Heart left ventricle (tissue), 13 donors: ENCODE measurements around the gene PIP5K1B.

Source experiments
- POLR2A ChIP-seq, 2 donors: fragments of 450-650 bp; IDR thresholded peaks; one replicate each; pipeline ENCODE4 v1.6.1; 2017; ENCODE audit warnings: antibody characterized with exemption in 2 of 2, mild to moderate bottlenecking in 2 of 2, moderate library complexity in 2 of 2
- TF ChIP-seq, protein P1 (sequence below), 12 donors: fragments of 200-600 bp; sonication (generic) in 4 of 12; IDR thresholded peaks; one replicate each; pipeline versions ENCODE4 v1.5.0 to v1.8.0; 2018 to 2022; ENCODE audit warnings: antibody characterized with exemption in 12 of 12, mild to moderate bottlenecking in 5 of 12
- donor health status: ischemic (EF 13 %, LVEDD 7.1; RV severe dilation, severe dysfunction).
- donor health status: DM: no; HTN: yes; CAD: no.
- donor health status: DM: no; HTN: no; CAD: no.
- donor health status: ischemic (EF 25% LVEDD 6.9; RV normal size, moderate dysfunction).
- donor health status: ischemic (EF 25% LVEDD 5.7; RV mildly dilated, moderate dysfunction).
- donor health status: ischemic (EF 35%, LVEDD 5.7; RV mildly dilated, moderate dysfunction).
- donor health status: nonischemic (EF 11% LVEDD 7.7; RV severe dilation, severe dysfunction).
- donor health status: DM: yes; HTN: yes; CAD: no.
- donor health status: PGD.
- donor health status: ischemic (EF 29% LVEDD 5.4; RV normal size, mild dysfunction).
- donor health status: nonischemic (EF 23%, LVEDD 6.1; RV moderate dilation, normal function).

DNA sequence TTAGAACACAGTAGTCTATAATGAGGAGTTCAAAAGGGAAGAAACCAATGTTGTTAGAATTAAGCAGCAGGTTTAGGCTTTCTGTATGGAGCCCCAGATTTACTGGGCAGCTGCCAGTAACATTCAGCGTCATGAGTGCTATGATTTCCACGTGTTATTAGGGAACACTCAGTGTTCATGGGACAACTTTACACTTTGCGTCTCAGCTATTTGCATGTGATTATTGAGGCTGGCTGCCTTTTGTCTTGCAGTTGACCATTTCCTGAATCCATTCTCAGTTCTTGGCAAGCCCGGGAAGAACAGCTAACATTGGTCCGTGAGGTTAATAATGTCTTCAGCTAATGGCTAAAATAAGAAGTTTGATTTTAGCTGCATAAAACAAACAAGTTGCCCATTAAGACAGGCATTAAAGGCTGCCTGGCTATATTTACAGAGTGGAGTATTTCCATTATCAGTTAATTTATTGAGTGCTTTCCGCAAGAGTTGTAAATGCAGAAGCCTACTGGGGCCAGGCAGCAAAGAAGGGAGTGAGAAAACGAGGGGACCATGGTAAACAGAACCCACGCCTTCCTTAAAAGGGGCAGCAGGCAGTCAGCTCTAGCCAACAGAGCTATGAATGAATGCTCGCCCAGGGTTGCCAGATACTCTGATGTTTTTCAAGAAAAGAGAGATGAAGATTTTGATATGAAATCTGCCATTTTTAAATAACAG is 120.9 kb downstream of the PIP5K1B start:
- TF ChIP-seq POLR2A (IDR thresholded peaks at IDR 0.05) = no peak
- TF ChIP-seq, protein P1, sequence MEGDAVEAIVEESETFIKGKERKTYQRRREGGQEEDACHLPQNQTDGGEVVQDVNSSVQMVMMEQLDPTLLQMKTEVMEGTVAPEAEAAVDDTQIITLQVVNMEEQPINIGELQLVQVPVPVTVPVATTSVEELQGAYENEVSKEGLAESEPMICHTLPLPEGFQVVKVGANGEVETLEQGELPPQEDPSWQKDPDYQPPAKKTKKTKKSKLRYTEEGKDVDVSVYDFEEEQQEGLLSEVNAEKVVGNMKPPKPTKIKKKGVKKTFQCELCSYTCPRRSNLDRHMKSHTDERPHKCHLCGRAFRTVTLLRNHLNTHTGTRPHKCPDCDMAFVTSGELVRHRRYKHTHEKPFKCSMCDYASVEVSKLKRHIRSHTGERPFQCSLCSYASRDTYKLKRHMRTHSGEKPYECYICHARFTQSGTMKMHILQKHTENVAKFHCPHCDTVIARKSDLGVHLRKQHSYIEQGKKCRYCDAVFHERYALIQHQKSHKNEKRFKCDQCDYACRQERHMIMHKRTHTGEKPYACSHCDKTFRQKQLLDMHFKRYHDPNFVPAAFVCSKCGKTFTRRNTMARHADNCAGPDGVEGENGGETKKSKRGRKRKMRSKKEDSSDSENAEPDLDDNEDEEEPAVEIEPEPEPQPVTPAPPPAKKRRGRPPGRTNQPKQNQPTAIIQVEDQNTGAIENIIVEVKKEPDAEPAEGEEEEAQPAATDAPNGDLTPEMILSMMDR (IDR thresholded peaks at IDR 0.05) = no peak
